HG03097 (cell line): Measurements from ENCODE around the gene LLGL1.

Experiments
- ATAC-seq: cut with Tn5 transposase; IDR thresholded peaks from one replicate; pipeline ENCODE4 v1.9.1; 2021; ENCODE audit not compliant: unreplicated experiment, low FRiP score

Gene LLGL1

GRCh38 chr17:18228176-18228682 lies 2.8 kb downstream of the LLGL1 start:
- no peak for ATAC-seq

GRCh38 chr17:18229254-18229653 lies 3.8 kb downstream of the LLGL1 start:
- ATAC-seq = no peak

GRCh38 chr17:18229771-18230170 lies 4.3 kb downstream of the LLGL1 start:
- no peak for ATAC-seq

- no peak for ATAC-seq
Measured at GRCh38 chr17:18230288-18231141, 5.1 kb downstream of the LLGL1 start.

- no peak for ATAC-seq
Measured at GRCh38 chr17:18231164-18231563, 5.7 kb downstream of the LLGL1 start.

GRCh38 chr17:18233803-18234518 lies 8.5 kb downstream of the LLGL1 start:
- no peak for ATAC-seq

- ATAC-seq = no peak
Measured at GRCh38 chr17:18234853-18235380, 9.5 kb downstream of the LLGL1 start.

GRCh38 chr17:18235743-18236256 lies 10.4 kb downstream of the LLGL1 start:
- no peak for ATAC-seq

- ATAC-seq = no peak
Measured at GRCh38 chr17:18236494-18236893, 11.1 kb downstream of the LLGL1 start.

GRCh38 chr17:18237461-18237860 lies 12.0 kb downstream of the LLGL1 start:
- ATAC-seq = no peak

GRCh38 chr17:18238299-18238698 lies 12.9 kb downstream of the LLGL1 start:
- no peak for ATAC-seq

- no peak for ATAC-seq
Measured at GRCh38 chr17:18240449-18240848, 15.0 kb downstream of the LLGL1 start.

GRCh38 chr17:18241229-18241871 lies 15.9 kb downstream of the LLGL1 start:
- ATAC-seq = no peak

- ATAC-seq = no peak
Measured at GRCh38 chr17:18245038-18245776, 19.8 kb downstream of the LLGL1 start.

- ATAC-seq = no peak
Measured at GRCh38 chr17:18246109-18246725, 20.8 kb downstream of the LLGL1 start.

- no peak for ATAC-seq
Measured at GRCh38 chr17:18246880-18247612, 21.6 kb downstream of the LLGL1 start.

- no peak for ATAC-seq
Measured at GRCh38 chr17:18247613-18248001, 22.2 kb downstream of the LLGL1 start.

GRCh38 chr17:18248300-18248731 lies 22.9 kb downstream of the LLGL1 start:
- no peak for ATAC-seq

- no peak for ATAC-seq
Measured at GRCh38 chr17:18248811-18249210, 23.4 kb downstream of the LLGL1 start.
